OCI-LY7 (cell line): Measurements from ENCODE around the gene ROR2. TPM values are rescaled to one million over a fixed set of nuclear protein-coding genes. Genes with fewer than 3 reads are reported as not detected.

ENCODE experiments used
- Bru-seq: library from RNA; stranded (reverse); fragments of 400-500 nt; gene quantifications from one replicate; lab custom pipeline; 2021; lab: Mats Ljungman, UMichigan
- BruChase-seq, 2 experiments: library from RNA; stranded (reverse); fragments of 400-500 nt; gene quantifications; one replicate each; lab custom pipeline; 2021; lab: Mats Ljungman, UMichigan
- BruUV-seq: library from RNA; stranded (reverse); fragments of 400-500 nt; replicated peaks from 2 replicates; lab custom pipeline; 2021; lab: Mats Ljungman, UMichigan
- CTCF ChIA-PET: fragments of 300-600 bp; sonication (Branson Sonifier 250); formaldehyde crosslinking; loops from one replicate; lab custom pipeline; 2022; ENCODE audit warnings: antibody characterized with exemption; ENCODE audit not compliant: unreplicated experiment; lab: Charles Lee
- POLR2A ChIA-PET: fragments of 300-600 bp; sonication (Branson Sonifier 250); formaldehyde crosslinking; loops from one replicate; lab custom pipeline; 2022; ENCODE audit warnings: antibody characterized with exemption; lab: Charles Lee
- DNase-seq: peaks from one replicate; pipeline ENCODE4 v3.0.0-alpha.2; 2015; ENCODE audit warnings: low spot score
- H2AFZ ChIP-seq: fragments of 200-600 bp; sonication (generic), shearing (Covaris generic); 2 replicates; pipeline ENCODE4 v1.6.1; 2014; ENCODE audit warnings: mild to moderate bottlenecking, antibody characterized with exemption, low read length, moderate library complexity
- H3K27ac ChIP-seq: fragments of 200-600 bp; sonication (generic); 2 replicates; pipeline ENCODE4 v1.5.1; 2014; ENCODE audit warnings: mixed run types, low read depth, mild to moderate bottlenecking, moderate library complexity, low read length, inconsistent platforms; ENCODE audit not compliant: poor library complexity, severe bottlenecking
- H3K36me3 ChIP-seq: fragments of 200-600 bp; sonication (generic); 2 replicates; pipeline ENCODE4 v1.6.1; 2014; ENCODE audit warnings: mild to moderate bottlenecking, antibody characterized with exemption, low read length, moderate library complexity, mixed read lengths; ENCODE audit not compliant: insufficient read depth
- H3K4me1 ChIP-seq: fragments of 200-600 bp; sonication (generic); 2 replicates; pipeline ENCODE4 v1.5.1; 2014; ENCODE audit warnings: mild to moderate bottlenecking, low read length; ENCODE audit not compliant: insufficient read depth, poor library complexity, severe bottlenecking
- H3K4me2 ChIP-seq: fragments of 200-600 bp; sonication (generic); 2 replicates; pipeline ENCODE4 v1.6.1; 2014; ENCODE audit warnings: mild to moderate bottlenecking, low read length
- H3K4me3 ChIP-seq: fragments of 200-600 bp; sonication (generic); 2 replicates; pipeline ENCODE4 v1.5.1; 2014; ENCODE audit warnings: mild to moderate bottlenecking, low read depth, low read length; ENCODE audit not compliant: poor library complexity, severe bottlenecking
- H3K79me2 ChIP-seq: fragments of 200-600 bp; sonication (generic); 2 replicates; pipeline ENCODE4 v1.6.1; 2016; ENCODE audit warnings: low read depth, mild to moderate bottlenecking, low read length, moderate library complexity, mixed read lengths; ENCODE audit not compliant: insufficient read depth
- H3K9me2 ChIP-seq: fragments of 200-600 bp; sonication (generic); 2 replicates; pipeline ENCODE4 v1.6.1; 2016; ENCODE audit warnings: mild to moderate bottlenecking, low read length, mixed read lengths; ENCODE audit not compliant: insufficient read depth
- H3K9me3 ChIP-seq: fragments of 200-600 bp; sonication (generic); 2 replicates; pipeline ENCODE4 v1.6.1; 2014; ENCODE audit warnings: mild to moderate bottlenecking, mixed run types, low read length, mixed read lengths
- H4K20me1 ChIP-seq: fragments of 200-600 bp; sonication (generic); 2 replicates; pipeline ENCODE4 v1.6.1; 2014; ENCODE audit warnings: mild to moderate bottlenecking, antibody characterized with exemption, low read length, moderate library complexity, mixed read lengths; ENCODE audit not compliant: insufficient read depth
- EZH2phosphoT487 ChIP-seq: fragments of 200-600 bp; sonication (generic); IDR thresholded peaks from 2 replicates; pipeline ENCODE4 v1.6.1; 2018; ENCODE audit warnings: low read depth, borderline replicate concordance, mild to moderate bottlenecking, mixed run types, antibody characterized with exemption, low read length, moderate library complexity, mixed read lengths
- intact Hi-C: fragments of 100-400 bp; cut with micrococcal nuclease; formaldehyde crosslinking; loops from one replicate; pipeline ENCODE4 v1.10.0; 2022; ENCODE audit not compliant: unreplicated experiment
- long read RNA-seq: library from polyadenylated mRNA; stranded (forward); transcript quantifications from one replicate; pipeline ENCODE4 v2.0.0, GENCODE V29; 2022
- total RNA-seq, 2 experiments: library from RNA; depleted of rRNA in 1 of 2; stranded (reverse); fragments of >200 nt in 1 of 2; shearing (Covaris generic) in 1 of 2; gene quantifications; 2 replicates each; pipeline ENCODE4 v1.2.3, GENCODE V29; 2014 to 2022
- TF ChIP-seq, protein P1 (sequence below): fragments of 200-600 bp; sonication (generic); conservative IDR thresholded peaks from 2 replicates; pipeline ENCODE4 v1.5.1; 2014; ENCODE audit warnings: mild to moderate bottlenecking, antibody characterized with exemption, low read length, moderate library complexity, mixed read lengths

ROR2 gene
- total RNA-seq (2014; rRNA removed; shearing (Covaris generic)) (0.19 TPM in 1 of 2 replicates, not detected in the other), total RNA-seq (2022) (0.10 and 0.17 TPM in 2 replicates), Bru-seq, nascent RNA (percentile 11 among the genes with signal in this experiment), BruChase-seq, experiment 1, labeled RNA remaining after a 6-hour chase (percentile 17 among the genes with signal in this experiment), BruChase-seq, experiment 2, labeled RNA remaining after a 2-hour chase (percentile 12 among the genes with signal in this experiment)
- long read RNA-seq, partial matches to known transcripts, result 0 of 1 reads
- long read RNA-seq, other reads (novel, unspliced or antisense), result 1 of 1 reads

GRCh38 chr9:91949946-91950664, at the start of gene ROR2:
Gene ROR2 (minus strand): TSS chr9:91950228.
- ChIA-PET CTCF (no interaction called here), POLR2A (no interaction called here)
- no peak within 1 kb of the TSS for H3K4me2 ChIP-seq
- no peak within 1 kb of the TSS for H2AFZ ChIP-seq
- no peaks in the 10 kb centered on the region for H3K79me2 ChIP-seq
- TF ChIP-seq, protein P1, sequence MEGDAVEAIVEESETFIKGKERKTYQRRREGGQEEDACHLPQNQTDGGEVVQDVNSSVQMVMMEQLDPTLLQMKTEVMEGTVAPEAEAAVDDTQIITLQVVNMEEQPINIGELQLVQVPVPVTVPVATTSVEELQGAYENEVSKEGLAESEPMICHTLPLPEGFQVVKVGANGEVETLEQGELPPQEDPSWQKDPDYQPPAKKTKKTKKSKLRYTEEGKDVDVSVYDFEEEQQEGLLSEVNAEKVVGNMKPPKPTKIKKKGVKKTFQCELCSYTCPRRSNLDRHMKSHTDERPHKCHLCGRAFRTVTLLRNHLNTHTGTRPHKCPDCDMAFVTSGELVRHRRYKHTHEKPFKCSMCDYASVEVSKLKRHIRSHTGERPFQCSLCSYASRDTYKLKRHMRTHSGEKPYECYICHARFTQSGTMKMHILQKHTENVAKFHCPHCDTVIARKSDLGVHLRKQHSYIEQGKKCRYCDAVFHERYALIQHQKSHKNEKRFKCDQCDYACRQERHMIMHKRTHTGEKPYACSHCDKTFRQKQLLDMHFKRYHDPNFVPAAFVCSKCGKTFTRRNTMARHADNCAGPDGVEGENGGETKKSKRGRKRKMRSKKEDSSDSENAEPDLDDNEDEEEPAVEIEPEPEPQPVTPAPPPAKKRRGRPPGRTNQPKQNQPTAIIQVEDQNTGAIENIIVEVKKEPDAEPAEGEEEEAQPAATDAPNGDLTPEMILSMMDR, result 0 out of 2 replicates have a peak, but pooled peaks have one; percentile 22
- TF ChIP-seq EZH2phosphoT487, result no peak
- no peak for DNase-seq
- no peaks in the 10 kb centered on the region for H3K36me3 ChIP-seq
- no peak within 1 kb of the TSS for H3K4me3 ChIP-seq
- H3K27ac ChIP-seq, result no peak within 1 kb of the TSS
- no peaks in the 10 kb centered on the region for H4K20me1 ChIP-seq
- BruUV-seq, result no TSS peak
- no peaks in the 10 kb centered on the region for H3K9me3 ChIP-seq
- no peaks in the 10 kb centered on the region for H3K9me2 ChIP-seq
- no peaks in the 10 kb centered on the region for H3K4me1 ChIP-seq
- intact Hi-C loops, result loop anchor here (10.0 kb wide), 1 partner anchor 175 kb away; no protein-coding TSS in a partner anchor

DNA sequence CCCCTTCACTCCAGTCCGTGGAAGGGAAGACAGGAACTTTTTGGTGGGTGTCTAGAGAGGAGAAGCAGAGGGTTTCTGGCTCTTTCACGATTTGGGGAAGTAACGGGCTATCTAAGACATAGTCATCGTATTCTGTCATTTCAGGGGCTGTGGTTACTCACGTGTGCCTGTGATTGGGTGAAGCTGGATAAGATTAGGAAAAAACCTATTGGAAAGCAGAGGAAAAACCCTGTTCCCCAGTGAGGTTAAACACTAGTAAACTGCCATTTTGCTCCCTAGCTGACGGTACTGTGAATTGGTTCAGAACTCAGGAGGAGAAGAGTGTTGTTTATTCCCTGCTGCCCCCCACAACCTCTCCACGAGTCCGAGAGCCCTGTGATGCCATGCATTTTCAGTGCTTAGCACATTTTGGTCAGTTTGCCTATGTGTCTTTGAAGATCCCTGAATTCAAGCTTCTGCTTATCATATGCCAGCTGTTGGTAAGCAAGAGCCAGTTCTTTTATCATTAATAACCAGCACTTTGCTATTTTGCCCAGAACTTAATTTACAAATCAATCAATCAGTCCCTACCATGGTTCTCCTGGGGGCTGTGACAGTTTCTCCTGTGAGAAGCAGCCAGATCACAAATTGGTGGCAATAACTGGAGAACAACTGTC, 45.1 kb upstream of the ROR2 start:
- H3K4me3 ChIP-seq, result no peak overlapping the region
- H3K79me2 ChIP-seq, result no peaks in the 10 kb centered on the region
- H3K4me1 ChIP-seq, result no peaks in the 10 kb centered on the region
- DNase-seq, result no peak
- H4K20me1 ChIP-seq, result no peaks in the 10 kb centered on the region
- no peak overlapping the region for H2AFZ ChIP-seq
- no peaks in the 10 kb centered on the region for H3K9me2 ChIP-seq
- no peak overlapping the region for H3K27ac ChIP-seq
- POLR2A ChIA-PET, result no interaction called here
- no peak for TF ChIP-seq EZH2phosphoT487
- TF ChIP-seq, protein P1, result no peak
- H3K36me3 ChIP-seq, result no peaks in the 10 kb centered on the region
- intact Hi-C loops, result no loop called here
- CTCF ChIA-PET, result no interaction called here
- no TSS peak for BruUV-seq
- no peaks in the 10 kb centered on the region for H3K9me3 ChIP-seq
- H3K4me2 ChIP-seq, result no peak overlapping the region
